ENCODE data around the gene STEAP2. TPM values are rescaled to one million over a fixed set of nuclear protein-coding genes. Genes with fewer than 3 reads are reported as not detected.
"Not testable (repeated sequence)": the region's sequence is repeated elsewhere in the genome, so short reads cannot be mapped to it uniquely, and the experiment has no call there.

Gene STEAP2
- total and polyA plus RNA-seq, 2 donors, result 3.4 to 11.4 TPM

DNA sequence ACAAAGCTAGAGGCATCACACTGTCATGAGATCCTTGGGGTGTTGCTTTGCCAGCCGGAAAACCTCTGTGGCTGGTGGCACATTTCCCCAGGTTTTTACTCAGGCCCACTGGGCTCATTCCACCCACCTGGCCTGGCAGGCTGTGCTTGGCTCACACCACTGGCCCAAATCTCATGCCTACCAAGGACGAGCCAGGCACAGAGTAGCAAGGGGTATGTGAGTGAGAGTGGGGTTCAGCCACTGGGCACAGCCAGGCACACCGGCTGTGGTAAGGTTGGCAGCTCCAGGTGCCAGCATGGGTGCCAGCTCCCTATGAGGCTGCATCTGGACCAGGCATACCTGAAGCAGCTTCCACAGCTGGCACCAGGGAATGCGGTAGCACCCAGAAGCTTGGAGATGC, 35.9 kb upstream of the STEAP2 start:
- H3K27ac ChIP-seq (ENCODE audit: low read depth in 1 of 2, low read length in 1 of 2), result no peak overlapping the region
- 81% methylated on average over 4 of the region's 4 CpGs for WGBS
- DNase-seq (ENCODE audit: low read depth in 6 of 9, low spot score in 9 of 9), result no peak

DNA sequence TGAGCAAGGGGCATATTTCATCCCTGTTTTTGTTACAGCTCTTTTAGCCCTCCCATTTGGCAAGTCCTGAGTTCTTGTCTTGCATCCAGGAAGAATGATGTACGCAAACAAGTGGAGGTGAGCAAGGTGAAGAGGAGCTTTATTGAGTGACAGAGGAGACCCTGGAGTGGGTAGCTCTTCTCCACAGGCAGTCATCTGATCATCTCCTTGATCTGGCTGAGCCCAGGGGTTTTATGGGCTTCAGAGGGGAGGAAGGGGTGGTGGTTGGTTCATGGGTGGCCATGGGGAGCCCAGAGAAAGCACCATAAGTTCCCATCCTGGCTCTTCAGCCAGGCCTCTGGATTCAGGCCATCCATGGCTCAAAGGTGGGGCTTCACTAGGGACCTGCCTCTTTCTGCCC, 35.3 kb upstream of the STEAP2 start:
- no peaks in the 10 kb centered on the region for H3K36me3 ChIP-seq (ENCODE audit: control insufficient read depth in 2 of 2, insufficient read depth in 2 of 2, low read length in 1 of 2)
- H3K9me3 ChIP-seq (ENCODE audit: control insufficient read depth in 2 of 2, insufficient read depth in 1 of 2, low read length in 1 of 2), result peaks cover 1 to 15% of the 10 kb centered on the region in 2 donors
- WGBS, result 94% methylated on average over 1 of the region's 1 CpG
- H3K4me1 ChIP-seq (ENCODE audit: control insufficient read depth in 2 of 2, insufficient read depth in 2 of 2, low read length in 2 of 2), result no peaks in the 10 kb centered on the region
- no peak overlapping the region for H3K4me3 ChIP-seq (ENCODE audit: low read length in 2 of 2)
- no peaks in the 10 kb centered on the region for H3K27me3 ChIP-seq (ENCODE audit: control insufficient read depth in 2 of 2, insufficient read depth in 1 of 2, low read length in 1 of 2)
- DNase-seq (ENCODE audit: low read depth in 6 of 9, low spot score in 9 of 9), result no peak
- H3K27ac ChIP-seq (ENCODE audit: low read depth in 1 of 2, low read length in 1 of 2), result no peak overlapping the region

More for the DNA sequence above, 35.9 kb upstream of the STEAP2 start:
- H3K27me3 ChIP-seq (ENCODE audit: control insufficient read depth in 2 of 2, insufficient read depth in 1 of 2, low read length in 1 of 2), result no peaks in the 10 kb centered on the region
- peaks cover 1 to 15% of the 10 kb centered on the region in 2 donors for H3K9me3 ChIP-seq (ENCODE audit: control insufficient read depth in 2 of 2, insufficient read depth in 1 of 2, low read length in 1 of 2)
- H3K36me3 ChIP-seq (ENCODE audit: control insufficient read depth in 2 of 2, insufficient read depth in 2 of 2, low read length in 1 of 2), result no peaks in the 10 kb centered on the region
- no peaks in the 10 kb centered on the region for H3K4me1 ChIP-seq (ENCODE audit: control insufficient read depth in 2 of 2, insufficient read depth in 2 of 2, low read length in 2 of 2)
- H3K4me3 ChIP-seq (ENCODE audit: low read length in 2 of 2), result no peak overlapping the region

DNA sequence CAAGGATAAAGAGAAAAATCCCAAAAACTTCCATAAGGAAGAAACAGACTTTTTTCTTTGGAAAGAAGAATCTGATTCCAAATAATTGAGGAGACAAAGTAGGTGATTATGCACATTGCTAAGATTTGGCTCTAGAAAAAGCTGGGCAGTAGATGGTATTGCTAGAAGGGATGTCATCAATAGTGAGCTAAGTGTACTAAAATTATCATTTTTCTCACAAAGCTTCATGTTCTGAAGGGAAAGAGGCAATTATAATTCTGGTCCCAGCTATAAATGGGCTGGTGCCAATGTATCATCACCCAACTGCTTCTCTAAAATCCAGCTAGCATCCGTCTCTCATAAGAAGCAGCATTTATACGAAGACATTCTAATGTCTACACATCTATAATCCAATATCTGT, 33.4 kb upstream of the STEAP2 start:
- no peak for DNase-seq (ENCODE audit: low read depth in 6 of 9, low spot score in 9 of 9)
- Histone ChIP-seq H3K4me1 (ENCODE audit: control insufficient read depth in 2 of 2, insufficient read depth in 2 of 2, low read length in 2 of 2) (no peaks in the 10 kb centered on the region), H3K4me3 (ENCODE audit: low read length in 2 of 2) (no peak overlapping the region), H3K27ac (ENCODE audit: low read depth in 1 of 2, low read length in 1 of 2) (no peak overlapping the region), H3K27me3 (ENCODE audit: control insufficient read depth in 2 of 2, insufficient read depth in 1 of 2, low read length in 1 of 2) (no peaks in the 10 kb centered on the region), H3K9me3 (ENCODE audit: control insufficient read depth in 2 of 2, insufficient read depth in 1 of 2, low read length in 1 of 2) (peaks cover 1 to 15% of the 10 kb centered on the region in 2 donors), H3K36me3 (ENCODE audit: control insufficient read depth in 2 of 2, insufficient read depth in 2 of 2, low read length in 1 of 2) (no peaks in the 10 kb centered on the region)
- WGBS, result 98% methylated on average over 2 of the region's 2 CpGs

DNA sequence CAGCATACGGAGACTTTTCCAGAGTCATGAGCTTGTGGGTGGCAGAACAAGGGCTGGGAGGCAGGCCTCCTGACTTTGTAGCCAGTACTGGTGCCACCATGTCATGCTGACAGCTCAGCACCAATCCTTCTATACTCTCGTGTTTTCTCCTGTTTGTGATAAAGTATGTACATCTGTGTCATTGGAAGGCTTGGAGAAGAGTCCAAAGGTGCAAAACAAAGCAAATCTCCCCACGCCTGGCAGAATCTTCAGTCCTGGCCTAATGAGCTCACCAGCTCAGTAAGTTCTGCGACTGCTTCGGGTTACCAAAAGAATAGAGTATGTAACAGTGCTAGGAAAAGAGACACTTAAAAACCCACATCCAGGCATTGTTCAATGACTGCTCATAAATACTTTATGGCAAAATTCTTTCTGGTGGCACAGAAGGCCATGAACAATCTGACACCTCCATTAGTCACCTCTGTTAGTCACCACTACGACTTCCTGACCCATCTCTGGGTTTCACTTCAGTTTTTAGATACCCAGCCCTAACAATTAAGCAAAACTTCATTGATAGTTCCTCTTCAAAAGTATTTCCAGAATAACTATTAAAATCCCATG, 32.8 kb upstream of the STEAP2 start:
- Histone ChIP-seq H3K27ac (ENCODE audit: low read depth in 1 of 2, low read length in 1 of 2) (no peak overlapping the region), H3K4me3 (ENCODE audit: low read length in 2 of 2) (no peak overlapping the region), H3K27me3 (ENCODE audit: control insufficient read depth in 2 of 2, insufficient read depth in 1 of 2, low read length in 1 of 2) (no peaks in the 10 kb centered on the region), H3K9me3 (ENCODE audit: control insufficient read depth in 2 of 2, insufficient read depth in 1 of 2, low read length in 1 of 2) (peaks cover 1 to 15% of the 10 kb centered on the region in 2 donors), H3K4me1 (ENCODE audit: control insufficient read depth in 2 of 2, insufficient read depth in 2 of 2, low read length in 2 of 2) (no peaks in the 10 kb centered on the region), H3K36me3 (ENCODE audit: control insufficient read depth in 2 of 2, insufficient read depth in 2 of 2, low read length in 1 of 2) (no peaks in the 10 kb centered on the region)
- no peak for DNase-seq (ENCODE audit: low read depth in 6 of 9, low spot score in 9 of 9)
- WGBS, result 86% methylated on average over 6 of the region's 6 CpGs

DNA sequence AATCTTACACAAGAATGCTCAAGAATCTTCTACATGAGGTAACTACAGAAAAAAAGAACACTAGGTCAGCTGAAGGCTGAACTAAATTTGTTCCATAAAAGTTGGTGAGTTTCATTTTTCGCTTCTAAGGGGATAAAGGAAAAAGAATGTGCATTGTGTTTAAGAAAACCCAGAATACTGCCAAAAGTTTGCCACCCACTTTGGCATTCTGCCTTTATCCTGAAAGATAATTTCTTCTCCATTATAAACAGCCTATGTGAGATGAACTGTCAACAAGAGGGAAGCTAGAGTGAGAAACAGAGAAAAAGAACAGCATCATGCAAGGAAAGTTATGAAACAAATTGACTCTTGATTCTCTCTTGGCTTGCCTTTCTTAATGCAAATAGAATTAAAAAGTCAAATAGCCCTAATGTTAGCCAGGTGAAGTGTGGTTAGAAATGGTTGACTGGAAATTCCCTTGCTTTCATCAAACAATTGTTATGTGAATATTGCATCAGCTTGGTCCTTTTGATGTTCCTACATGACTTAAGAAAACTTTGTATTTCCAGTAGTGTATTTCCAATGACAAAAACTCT, 31.4 kb upstream of the STEAP2 start:
- no peaks in the 10 kb centered on the region for H3K4me1 ChIP-seq (ENCODE audit: control insufficient read depth in 2 of 2, insufficient read depth in 2 of 2, low read length in 2 of 2)
- no peaks in the 10 kb centered on the region for H3K27me3 ChIP-seq (ENCODE audit: control insufficient read depth in 2 of 2, insufficient read depth in 1 of 2, low read length in 1 of 2)
- H3K36me3 ChIP-seq (ENCODE audit: control insufficient read depth in 2 of 2, insufficient read depth in 2 of 2, low read length in 1 of 2), result no peaks in the 10 kb centered on the region
- H3K4me3 ChIP-seq (ENCODE audit: low read length in 2 of 2), result no peak overlapping the region
- WGBS, result 88% methylated on average over 1 of the region's 1 CpG
- H3K9me3 ChIP-seq (ENCODE audit: control insufficient read depth in 2 of 2, insufficient read depth in 1 of 2, low read length in 1 of 2), result peaks cover 1 to 15% of the 10 kb centered on the region in 2 donors
- no peak overlapping the region for H3K27ac ChIP-seq (ENCODE audit: low read depth in 1 of 2, low read length in 1 of 2)
- no peak for DNase-seq (ENCODE audit: low read depth in 6 of 9, low spot score in 9 of 9)

DNA sequence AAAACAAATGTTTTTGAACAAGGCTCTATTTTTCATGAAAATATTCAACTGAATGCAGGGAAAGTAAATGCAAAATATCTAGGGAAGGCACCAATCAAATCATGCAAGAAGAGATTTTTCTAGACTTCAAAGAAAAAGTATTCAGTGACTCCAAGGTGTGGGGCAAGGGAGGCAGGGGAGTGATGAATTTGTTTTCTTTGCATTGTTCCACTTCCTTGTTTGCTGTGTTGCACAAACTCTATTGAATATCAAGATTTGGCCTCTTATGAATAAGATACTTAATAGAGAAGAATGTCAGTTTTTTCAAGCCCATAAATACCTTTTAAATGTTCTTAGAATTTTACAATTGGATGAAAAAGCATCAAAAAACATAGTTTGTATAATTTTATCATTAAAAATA, 30.9 kb upstream of the STEAP2 start:
- no peaks in the 10 kb centered on the region for H3K27me3 ChIP-seq (ENCODE audit: control insufficient read depth in 2 of 2, insufficient read depth in 1 of 2, low read length in 1 of 2)
- H3K36me3 ChIP-seq (ENCODE audit: control insufficient read depth in 2 of 2, insufficient read depth in 2 of 2, low read length in 1 of 2), result no peaks in the 10 kb centered on the region
- H3K27ac ChIP-seq (ENCODE audit: low read depth in 1 of 2, low read length in 1 of 2), result no peak overlapping the region
- DNase-seq (ENCODE audit: low read depth in 6 of 9, low spot score in 9 of 9), result no peak
- no peaks in the 10 kb centered on the region for H3K4me1 ChIP-seq (ENCODE audit: control insufficient read depth in 2 of 2, insufficient read depth in 2 of 2, low read length in 2 of 2)
- no peak overlapping the region for H3K4me3 ChIP-seq (ENCODE audit: low read length in 2 of 2)
- peaks cover under 1 to 12% of the 10 kb centered on the region in 2 donors for H3K9me3 ChIP-seq (ENCODE audit: control insufficient read depth in 2 of 2, insufficient read depth in 1 of 2, low read length in 1 of 2)

DNA sequence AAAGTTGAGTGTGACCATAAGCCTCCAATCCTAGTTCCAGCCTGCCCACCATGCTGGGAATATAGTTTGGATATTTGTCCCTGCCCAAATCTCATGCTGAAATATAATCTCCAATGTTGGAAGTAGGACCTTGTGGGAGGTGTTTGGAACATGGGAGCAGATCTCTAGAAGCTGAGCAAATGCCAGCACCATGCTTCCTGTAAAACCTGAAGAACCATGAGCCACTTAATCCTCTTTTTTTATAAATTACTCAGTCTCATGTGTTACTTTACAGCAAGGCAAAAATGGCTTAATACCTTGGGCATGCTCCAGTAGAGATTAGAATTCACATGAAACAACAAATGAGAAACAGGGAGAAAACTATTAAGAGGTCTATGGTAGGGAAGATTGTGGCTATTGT, 30.1 kb upstream of the STEAP2 start:
- no peaks in the 10 kb centered on the region for H3K4me1 ChIP-seq (ENCODE audit: control insufficient read depth in 2 of 2, insufficient read depth in 2 of 2, low read length in 2 of 2)
- no peak overlapping the region for H3K4me3 ChIP-seq (ENCODE audit: low read length in 2 of 2)
- DNase-seq (ENCODE audit: low read depth in 6 of 9, low spot score in 9 of 9), result no peak
- no peaks in the 10 kb centered on the region for H3K27me3 ChIP-seq (ENCODE audit: control insufficient read depth in 2 of 2, insufficient read depth in 1 of 2, low read length in 1 of 2)
- no peak overlapping the region for H3K27ac ChIP-seq (ENCODE audit: low read depth in 1 of 2, low read length in 1 of 2)
- no peaks in the 10 kb centered on the region for H3K36me3 ChIP-seq (ENCODE audit: control insufficient read depth in 2 of 2, insufficient read depth in 2 of 2, low read length in 1 of 2)
- H3K9me3 ChIP-seq (ENCODE audit: control insufficient read depth in 2 of 2, insufficient read depth in 1 of 2, low read length in 1 of 2), result peaks cover 0 to 5% of the 10 kb centered on the region in 2 donors

DNA sequence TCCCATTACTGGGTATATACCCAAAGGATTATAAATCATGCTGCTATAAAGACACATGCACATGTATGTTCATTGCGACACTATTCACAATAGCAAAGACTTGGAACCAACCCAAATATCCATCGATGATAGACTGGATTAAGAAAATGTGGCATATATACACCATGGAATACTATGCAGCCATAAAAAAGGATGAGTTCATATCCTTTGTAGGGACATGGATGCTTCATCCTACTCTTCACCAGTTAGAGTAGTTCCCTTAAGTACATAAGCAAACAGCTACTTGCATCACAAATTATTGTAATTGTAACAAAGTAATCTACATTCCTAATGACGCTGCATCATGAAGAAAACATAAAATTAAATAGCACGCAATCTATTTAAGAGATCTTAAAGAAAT, 25.2 kb upstream of the STEAP2 start:
- not testable (repeated sequence) for H3K9me3 ChIP-seq (ENCODE audit: control insufficient read depth in 2 of 2, insufficient read depth in 1 of 2, low read length in 1 of 2); DNase-seq (ENCODE audit: low read depth in 6 of 9, low spot score in 9 of 9); H3K4me3 ChIP-seq (ENCODE audit: low read length in 2 of 2); H3K36me3 ChIP-seq (ENCODE audit: control insufficient read depth in 2 of 2, insufficient read depth in 2 of 2, low read length in 1 of 2); H3K27ac ChIP-seq (ENCODE audit: low read depth in 1 of 2, low read length in 1 of 2); H3K4me1 ChIP-seq (ENCODE audit: control insufficient read depth in 2 of 2, insufficient read depth in 2 of 2, low read length in 2 of 2); H3K27me3 ChIP-seq (ENCODE audit: control insufficient read depth in 2 of 2, insufficient read depth in 1 of 2, low read length in 1 of 2)
- WGBS, result 69% methylated on average over 4 of the region's 4 CpGs

DNA sequence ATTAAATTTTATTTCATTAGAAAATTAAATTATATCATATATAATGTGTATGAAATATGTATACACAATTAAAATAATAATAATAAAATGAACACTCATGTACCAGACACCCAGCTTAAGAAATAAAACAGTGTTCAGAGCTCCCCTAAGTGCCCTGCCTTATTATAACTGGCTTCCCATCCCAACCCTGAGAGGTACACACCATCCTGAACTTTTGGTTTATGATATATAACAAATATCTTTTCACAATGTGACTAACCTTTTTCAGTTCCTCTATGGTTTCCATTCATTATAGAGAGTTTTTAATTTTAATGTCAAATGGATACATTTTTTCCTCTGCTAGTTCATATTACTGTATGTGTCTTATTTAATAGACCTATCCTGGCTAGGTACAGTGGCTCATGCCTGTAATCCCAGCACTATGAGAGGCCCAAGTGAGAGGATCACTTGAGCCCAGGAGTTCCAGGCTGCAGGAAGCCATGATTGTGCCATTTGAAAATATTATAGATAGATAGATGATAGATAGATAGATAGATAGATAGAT, 24.0 kb upstream of the STEAP2 start:
- DNase-seq (ENCODE audit: low read depth in 6 of 9, low spot score in 9 of 9), result no peak
- Histone ChIP-seq H3K27ac (ENCODE audit: low read depth in 1 of 2, low read length in 1 of 2) (no peak overlapping the region), H3K4me1 (ENCODE audit: control insufficient read depth in 2 of 2, insufficient read depth in 2 of 2, low read length in 2 of 2) (no peaks in the 10 kb centered on the region), H3K9me3 (ENCODE audit: control insufficient read depth in 2 of 2, insufficient read depth in 1 of 2, low read length in 1 of 2) (no peaks in the 10 kb centered on the region), H3K36me3 (ENCODE audit: control insufficient read depth in 2 of 2, insufficient read depth in 2 of 2, low read length in 1 of 2) (no peaks in the 10 kb centered on the region), H3K4me3 (ENCODE audit: low read length in 2 of 2) (no peak overlapping the region), H3K27me3 (ENCODE audit: control insufficient read depth in 2 of 2, insufficient read depth in 1 of 2, low read length in 1 of 2) (no peaks in the 10 kb centered on the region)

Data from thymus (tissue), 11 donors.